ENCODE measurements around the gene HIRIP3.

Gene HIRIP3

GRCh38 chr16:29993903-29994599 is 1.4 kb downstream of the HIRIP3 start:
- DNase-seq (ENCODE audit: extremely low spot score): no peak
- CTCF ChIA-PET: interaction anchor here (0.9 to 2.0 kb wide), 7 partner anchors 8 to 209 kb away, joined by 3 to 8 read pairs (median 4); partner anchors contain the start of genes TAOK2 and TLCD3B
- TF ChIP-seq CTCF (IDR thresholded peaks at IDR 0.05; ENCODE audit: control extremely low read depth, extremely low read depth, low read depth, missing control alignments): no peak
- POLR2A ChIA-PET: interaction anchor here (1.0 kb wide), 1 partner anchor 19 kb away, joined by 4 read pairs; no protein-coding TSS in a partner anchor

- no peak for DNase-seq (ENCODE audit: extremely low spot score)
- TF ChIP-seq CTCF (IDR thresholded peaks at IDR 0.05; ENCODE audit: control extremely low read depth, extremely low read depth, low read depth, missing control alignments): no peak
- POLR2A ChIA-PET: interaction anchor here (1.0 kb wide), 1 partner anchor 18 kb away, joined by 4 read pairs; no protein-coding TSS in a partner anchor
- CTCF ChIA-PET: interaction anchor here (1.0 to 2.0 kb wide), 5 partner anchors 20 to 208 kb away, joined by 3 to 8 read pairs (median 4); partner anchors contain the start of genes TAOK2 and TLCD3B
Observed at GRCh38 chr16:29993191-29993902, 2.1 kb downstream of the HIRIP3 start.

- DNase-seq (ENCODE audit: extremely low spot score): no peak
- ChIA-PET CTCF (interaction anchor here (1.5 to 2.0 kb wide), 2 partner anchors 19 to 176 kb away, joined by 3 to 8 read pairs; partner anchors contain the start of gene TAOK2), POLR2A (no interaction called here)
- TF ChIP-seq CTCF (IDR thresholded peaks at IDR 0.05; ENCODE audit: control extremely low read depth, extremely low read depth, low read depth, missing control alignments): no peak
Observed at GRCh38 chr16:29992344-29992967, 3.0 kb downstream of the HIRIP3 start.

- TF ChIP-seq CTCF (IDR thresholded peaks at IDR 0.05; ENCODE audit: control extremely low read depth, extremely low read depth, low read depth, missing control alignments): no peak
- ChIA-PET POLR2A (interaction anchor here (0.5 to 1.3 kb wide), 2 partner anchors 18 to 31 kb away, joined by 4 to 8 read pairs; no protein-coding TSS in a partner anchor), CTCF (no interaction called here)
- no peak for DNase-seq (ENCODE audit: extremely low spot score)
Observed at GRCh38 chr16:29991571-29991904, 3.9 kb downstream of the HIRIP3 start.

GRCh38 chr16:29990883-29991570 is 4.4 kb downstream of the HIRIP3 start:
- DNase-seq (ENCODE audit: extremely low spot score): no peak
- TF ChIP-seq CTCF (IDR thresholded peaks at IDR 0.05; ENCODE audit: control extremely low read depth, extremely low read depth, low read depth, missing control alignments): no peak
- ChIA-PET CTCF (no interaction called here), POLR2A (interaction anchor here (1.3 kb wide), 1 partner anchor 18 kb away, joined by 4 read pairs; no protein-coding TSS in a partner anchor)

GRCh38 chr16:29990034-29990433 is 5.4 kb downstream of the HIRIP3 start:
- no peak for DNase-seq (ENCODE audit: extremely low spot score)
- no peak for TF ChIP-seq CTCF (IDR thresholded peaks at IDR 0.05; ENCODE audit: control extremely low read depth, extremely low read depth, low read depth, missing control alignments)
- ChIA-PET POLR2A (interaction anchor here (1.2 kb wide), 1 partner anchor 16 kb away, joined by 3 read pairs; the partner anchor contains the start of gene TAOK2), CTCF (interaction anchor here (5.7 kb wide), 1 partner anchor 15 kb away, joined by 25 read pairs; the partner anchor contains the start of gene TAOK2)
